Vagina (tissue), 2 donors: ENCODE measurements around the gene RCOR3.
A peak's percentile ranks its signal among the peaks of the same experiment; 100 is the strongest.

Source experiments
- CTCF ChIP-seq, 3 experiments: fragments of 450-650 bp in 2 of 3; fragments of 200-600 bp in 1 of 3; sonication (generic) in 1 of 3; IDR thresholded peaks; one replicate each; pipeline ENCODE4 v1.5.1; 2017 to 2019; ENCODE audit warnings: antibody characterized with exemption in 3 of 3, mild to moderate bottlenecking in 2 of 3, moderate library complexity in 2 of 3
- POLR2AphosphoS5 ChIP-seq, 2 donors: sonication (generic); formaldehyde crosslinking; IDR thresholded peaks; one replicate each; pipeline ENCODE4 v1.9.0; 2017; ENCODE audit warnings: antibody characterized with exemption in 2 of 2, mild to moderate bottlenecking in 2 of 2, low read depth in 1 of 2; ENCODE audit not compliant: insufficient read depth in 1 of 2

- peak in 2 of 3 experiments; percentile 30 to 56 for TF ChIP-seq CTCF (IDR thresholded peaks at IDR 0.05)
- TF ChIP-seq POLR2AphosphoS5 (IDR thresholded peaks at IDR 0.05; ENCODE audit: insufficient read depth in 1 of 2, low read depth in 1 of 2): no peak
Measured at GRCh38 chr1:211323156-211324063, 64.2 kb downstream of the RCOR3 start.
